ENCODE results near the gene KLHL21. TPM values are rescaled to one million over a fixed set of nuclear protein-coding genes. Genes with fewer than 3 reads are reported as not detected.
A peak's percentile ranks its signal among the peaks of the same experiment; 100 is the strongest.

Gene KLHL21
- total and polyA plus RNA-seq, 9 of the 15 experiments (the other 6 are each of a cell fraction or from before 2014, with no cell fraction given) = 2.1 to 42.1 (median 17.5) TPM

GRCh38 chr1:6554031-6554906, 48.4 kb downstream of the KLHL21 start, which contains the start of gene NOL9 (continued):
- no peak for TF ChIP-seq MAFG (tag; conservative IDR thresholded peaks at IDR 0.05)
- no peak for TF ChIP-seq SMARCC2 (IDR thresholded peaks at IDR 0.05; ENCODE audit: low read depth)
- TF ChIP-seq VEZF1 (CRISPR knock-in tag; IDR thresholded peaks at IDR 0.05) = peak; percentile 87
- TF ChIP-seq MCM3 (IDR thresholded peaks at IDR 0.05) = no peak
- peak; percentile 83 for TF ChIP-seq NEUROD1 (IDR thresholded peaks at IDR 0.05; ENCODE audit: borderline replicate concordance, low read depth, low read length, partially characterized antibody)
- TF ChIP-seq, protein P1, sequence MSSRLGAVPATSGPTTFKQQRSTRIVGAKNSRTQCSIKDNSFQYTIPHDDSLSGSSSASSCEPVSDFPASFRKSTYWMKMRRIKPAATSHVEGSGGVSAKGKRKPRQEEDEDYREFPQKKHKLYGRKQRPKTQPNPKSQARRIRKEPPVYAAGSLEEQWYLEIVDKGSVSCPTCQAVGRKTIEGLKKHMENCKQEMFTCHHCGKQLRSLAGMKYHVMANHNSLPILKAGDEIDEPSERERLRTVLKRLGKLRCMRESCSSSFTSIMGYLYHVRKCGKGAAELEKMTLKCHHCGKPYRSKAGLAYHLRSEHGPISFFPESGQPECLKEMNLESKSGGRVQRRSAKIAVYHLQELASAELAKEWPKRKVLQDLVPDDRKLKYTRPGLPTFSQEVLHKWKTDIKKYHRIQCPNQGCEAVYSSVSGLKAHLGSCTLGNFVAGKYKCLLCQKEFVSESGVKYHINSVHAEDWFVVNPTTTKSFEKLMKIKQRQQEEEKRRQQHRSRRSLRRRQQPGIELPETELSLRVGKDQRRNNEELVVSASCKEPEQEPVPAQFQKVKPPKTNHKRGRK (tag; IDR thresholded peaks at IDR 0.05) = no peak
- peak; percentile 86; the same call in 1 of the 2 replicates for TF ChIP-seq MAFF (IDR thresholded peaks at IDR 0.05; ENCODE audit: low read length)
- peak; percentile 86 for TF ChIP-seq ZNF511 (CRISPR knock-in tag; IDR thresholded peaks at IDR 0.05)
- peak; percentile 48; the same call in 1 of the 2 replicates for TF ChIP-seq RNF2 (IDR thresholded peaks at IDR 0.05)
- peak; percentile 45; the same call in 1 of the 2 replicates for TF ChIP-seq TCF3 (CRISPR knock-in tag; IDR thresholded peaks at IDR 0.05)
- TF ChIP-seq XRCC5 (IDR thresholded peaks at IDR 0.05; ENCODE audit: low read depth, low read length) = peak; percentile 98
- no peak for TF ChIP-seq TAF9B (IDR thresholded peaks at IDR 0.05; ENCODE audit: partially characterized antibody)
- TF ChIP-seq ERF (CRISPR knock-in tag; IDR thresholded peaks at IDR 0.05) = peak; percentile 53; the same call in 1 of the 2 replicates
- peak; percentile 86 to 94; a peak in 3 of 4 replicates for TF ChIP-seq SIN3A (IDR thresholded peaks at IDR 0.05; ENCODE audit: borderline replicate concordance in 2 of 2, control insufficient read depth in 1 of 2, low read depth in 2 of 2, low read length in 2 of 2)
- TF ChIP-seq STAT5B (CRISPR knock-in tag; IDR thresholded peaks at IDR 0.05) = no peak
- TF ChIP-seq ETV1 (tag; conservative IDR thresholded peaks at IDR 0.05; ENCODE audit: low read depth) = peak; percentile 58
